Measurements from ENCODE around the gene TPRG1.

GRCh38 chr3:189146848-189147247, 24.9 kb upstream of the TPRG1 start:
- TF ChIP-seq CTCF (IDR thresholded peaks at IDR 0.05) = no peak
- TF ChIP-seq POLR2AphosphoS5 (IDR thresholded peaks at IDR 0.05; ENCODE audit: insufficient read depth in 1 of 2, low read depth in 1 of 2) = no peak
- TF ChIP-seq POLR2A (IDR thresholded peaks at IDR 0.05) = no peak

Data from vagina (tissue), 2 donors.